HG03571 (cell line): ENCODE results near the gene MIPEP.
"Not testable (repeated sequence)": the region's sequence is repeated elsewhere in the genome, so short reads cannot be mapped to it uniquely, and the experiment has no call there.

ENCODE experiments used
- ATAC-seq: cut with Tn5 transposase; IDR thresholded peaks from one replicate; pipeline ENCODE4 v1.9.1; 2021; ENCODE audit not compliant: unreplicated experiment

The MIPEP gene

GRCh38 chr13:23888658-23889614 is at the start of gene MIPEP:
TSS of gene MIPEP (minus strand) at chr13:23889400. CDS start at chr13:23889320, 80 bp downstream.
- peak; percentile 94 for ATAC-seq

DNA sequence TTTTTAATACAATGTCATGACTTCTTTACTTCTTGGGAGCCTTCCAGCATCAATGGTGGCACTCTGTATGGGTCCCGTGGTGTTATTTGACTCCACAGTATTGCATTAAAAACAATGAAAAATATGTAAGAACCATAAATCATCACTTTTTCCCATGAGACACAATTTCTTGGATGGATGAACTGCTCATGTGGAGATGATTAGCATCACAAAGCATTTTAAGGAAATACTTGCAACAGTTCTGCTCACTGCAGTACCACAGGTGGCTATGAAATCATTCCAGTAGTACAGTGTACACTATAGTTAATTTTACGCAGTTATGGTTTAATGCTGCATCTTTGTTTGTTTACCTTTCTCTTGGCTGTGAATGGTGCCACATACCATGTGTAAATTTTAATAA is 45.3 kb upstream of the MIPEP start:
- ATAC-seq: no peak

GRCh38 chr13:23928985-23929384 is 39.8 kb upstream of the MIPEP start:
- no peak for ATAC-seq

DNA sequence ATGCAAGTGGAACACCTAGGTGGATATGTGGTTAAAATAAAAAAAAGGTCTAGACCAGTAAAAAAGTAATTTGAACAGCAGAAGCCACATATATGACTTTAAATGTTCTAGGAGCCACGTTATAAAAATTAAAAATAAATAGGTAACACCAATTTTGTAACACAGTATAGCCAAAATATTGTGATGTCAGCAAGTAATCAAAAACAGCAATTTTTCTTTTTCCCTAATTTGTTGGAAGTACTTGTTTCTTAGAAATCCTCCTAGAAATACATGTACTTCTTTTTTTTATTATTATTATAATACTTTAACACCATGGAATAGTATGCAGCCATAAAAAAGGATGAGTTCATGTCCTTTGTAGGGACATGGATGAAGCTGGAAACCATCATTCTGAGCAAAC is 33.8 kb upstream of the MIPEP start:
- no peak for ATAC-seq

DNA sequence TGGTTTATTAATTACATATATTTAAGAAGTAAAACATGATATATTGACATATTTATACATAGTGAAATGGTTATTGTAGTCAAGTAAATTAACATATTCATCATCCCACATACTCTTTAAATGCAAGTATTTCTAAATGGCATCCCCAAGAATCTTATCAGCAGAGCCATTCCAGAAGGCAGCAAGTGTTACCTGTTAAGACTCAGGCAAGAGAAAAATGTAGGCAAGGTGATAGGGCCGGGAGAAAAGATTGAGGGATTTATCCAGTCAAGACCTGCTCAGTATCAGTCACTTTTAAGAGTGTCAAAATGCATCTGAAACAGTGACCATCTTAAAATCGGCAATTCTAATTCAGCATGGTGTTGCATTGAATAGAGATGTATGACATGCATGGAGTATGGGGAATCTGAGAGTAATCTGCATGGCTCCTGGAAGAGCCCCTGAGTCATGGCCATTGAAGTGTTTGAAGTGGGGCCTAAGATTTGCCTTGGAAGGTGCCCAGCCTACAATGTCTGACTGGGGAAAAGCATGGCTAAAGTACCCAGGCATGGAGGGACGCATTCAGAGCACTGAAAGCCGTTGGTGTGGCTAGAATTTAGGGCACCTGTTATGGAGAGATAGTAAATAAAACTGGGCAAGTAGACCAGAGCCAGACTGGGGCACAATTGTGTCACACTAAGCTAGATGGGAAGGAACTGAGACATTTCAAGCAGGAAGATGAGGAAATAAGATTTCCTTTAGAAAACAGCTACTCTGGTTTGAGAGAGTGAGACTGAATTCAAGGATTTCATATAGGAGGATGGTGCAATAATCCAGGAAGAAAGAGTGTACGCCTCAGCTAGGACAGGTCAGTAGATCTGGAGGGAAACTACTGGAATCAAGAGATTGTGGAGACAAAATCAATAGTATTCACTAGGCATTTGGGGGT is 33.1 kb upstream of the MIPEP start:
- ATAC-seq: no peak

- ATAC-seq: no peak
Measured at GRCh38 chr13:23921451-23921888, 32.3 kb upstream of the MIPEP start.

- no peak for ATAC-seq
Measured at GRCh38 chr13:23919006-23919405, 29.8 kb upstream of the MIPEP start.

DNA sequence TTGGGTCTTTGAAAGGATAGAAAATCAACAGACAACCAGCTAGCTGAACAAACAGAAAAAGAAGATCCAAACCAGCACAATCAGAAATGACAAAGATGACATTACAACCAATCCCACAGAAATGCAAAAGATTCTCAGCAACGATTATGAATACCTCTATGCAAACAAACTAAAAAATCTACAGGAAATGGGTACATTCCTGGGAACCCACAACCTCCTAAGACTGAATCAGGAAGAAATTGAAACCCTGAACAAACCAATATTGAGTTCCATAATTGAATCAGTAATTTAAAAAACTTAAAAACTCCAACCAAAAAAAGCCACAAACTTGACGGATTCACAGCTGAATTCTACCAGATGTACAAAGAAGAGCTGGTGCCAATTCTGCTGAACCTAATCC is 29.0 kb upstream of the MIPEP start:
- no peak for ATAC-seq

- ATAC-seq: no peak
Measured at GRCh38 chr13:23915308-23915707, 26.1 kb upstream of the MIPEP start.

- ATAC-seq: no peak
Measured at GRCh38 chr13:23912469-23912868, 23.3 kb upstream of the MIPEP start.

DNA sequence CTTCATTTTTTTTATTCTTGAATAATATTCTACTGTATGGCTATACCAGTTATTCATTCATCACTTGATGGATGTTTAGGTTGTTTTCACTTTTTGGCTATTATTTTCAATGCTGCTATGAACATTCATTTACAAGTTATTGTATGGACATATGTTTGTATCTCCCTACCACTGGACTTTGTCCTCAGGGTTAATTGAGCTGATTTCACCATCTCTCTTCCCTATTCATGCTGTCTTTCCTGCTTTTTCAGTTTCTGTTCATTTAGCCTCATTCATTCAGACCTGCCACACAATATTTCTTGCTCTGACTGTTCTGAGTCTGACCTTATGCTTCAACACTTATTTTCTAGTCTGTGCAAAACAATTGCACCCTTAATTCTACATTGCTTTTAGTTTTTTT is 20.4 kb upstream of the MIPEP start:
- ATAC-seq: no peak

DNA sequence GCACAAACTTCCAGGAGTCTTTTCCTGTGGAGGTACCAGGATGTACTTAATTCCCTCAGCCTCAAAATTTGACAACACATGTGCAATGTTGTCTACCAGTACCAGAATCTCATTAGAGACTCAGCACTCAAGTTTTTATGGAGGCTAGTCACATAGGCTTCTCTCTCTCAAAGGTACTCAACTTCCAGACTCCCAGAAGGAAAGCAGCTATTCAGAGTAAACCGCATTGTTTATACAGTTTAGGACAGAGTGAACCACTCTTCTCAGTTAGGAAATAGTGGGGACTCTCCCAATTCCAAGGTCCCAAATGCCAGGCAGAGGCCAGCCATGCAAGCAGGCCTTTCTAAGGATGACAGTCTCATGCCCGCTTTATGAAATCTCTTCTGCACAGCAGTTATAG is 16.6 kb upstream of the MIPEP start:
- ATAC-seq: no peak

GRCh38 chr13:23903906-23904280 is 14.7 kb upstream of the MIPEP start:
- ATAC-seq: no peak

DNA sequence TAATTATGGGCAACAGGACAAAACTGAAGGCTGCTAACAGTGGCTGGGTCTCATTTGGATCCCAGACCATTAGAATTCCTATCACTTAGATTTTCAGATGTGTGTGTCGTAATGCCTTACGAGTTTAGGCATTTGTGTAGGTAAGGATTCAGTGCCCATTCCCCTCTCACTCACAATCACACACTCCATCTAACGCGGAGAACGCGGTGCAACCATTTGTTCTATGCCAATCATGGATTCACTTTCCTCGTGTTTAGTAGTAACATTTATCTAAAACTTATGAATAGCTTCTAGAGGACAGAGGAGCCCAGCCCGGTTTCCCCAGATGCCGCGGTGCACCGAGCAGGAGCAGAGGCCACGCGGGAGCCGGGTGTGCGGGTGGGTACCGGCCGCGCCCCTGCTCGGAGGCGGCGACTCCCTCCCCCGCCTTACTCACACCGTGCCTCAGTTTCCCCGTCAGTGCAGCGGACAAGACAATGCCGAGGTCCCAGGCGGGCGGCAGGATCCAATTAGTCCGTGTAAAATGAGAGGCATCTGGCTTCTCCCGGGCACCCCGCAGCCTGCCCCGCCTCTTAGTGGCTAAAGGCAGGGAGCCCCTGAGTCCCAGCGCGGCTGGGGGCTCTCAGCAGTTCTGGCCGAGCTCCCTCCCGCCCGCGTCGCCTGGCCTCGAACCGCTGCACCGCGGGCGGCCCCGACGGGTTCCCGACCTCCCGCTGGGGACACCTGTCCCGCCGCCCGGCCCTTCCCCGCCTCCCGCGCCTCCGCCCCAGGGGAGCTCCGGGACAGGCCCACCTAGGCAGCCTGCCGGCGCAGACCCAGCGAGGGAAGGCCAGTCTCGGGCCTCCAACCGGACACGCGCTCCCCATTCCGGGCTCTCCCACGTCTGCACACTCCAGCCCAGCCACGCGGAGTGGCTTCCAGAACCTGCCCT is 14.0 kb upstream of the MIPEP start:
- no peak for ATAC-seq

DNA sequence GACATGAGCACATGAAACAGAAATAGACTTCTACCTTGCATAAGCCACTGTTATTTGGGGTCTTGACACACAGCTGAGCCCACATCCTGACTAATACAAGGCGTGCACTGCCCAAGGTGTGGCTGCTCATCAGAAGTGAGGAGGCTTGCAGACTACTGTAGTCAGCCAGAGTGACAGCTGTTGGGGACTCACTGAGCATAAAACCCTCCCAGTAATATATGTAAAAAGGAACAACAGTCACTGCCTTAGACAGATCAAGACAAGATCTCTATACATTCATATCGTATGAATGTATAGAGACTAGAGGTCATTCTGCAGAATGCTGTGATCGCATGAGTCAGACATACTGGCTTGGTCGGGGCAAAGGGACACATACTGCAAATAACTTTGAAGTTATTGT is 12.2 kb upstream of the MIPEP start:
- no peak for ATAC-seq

DNA sequence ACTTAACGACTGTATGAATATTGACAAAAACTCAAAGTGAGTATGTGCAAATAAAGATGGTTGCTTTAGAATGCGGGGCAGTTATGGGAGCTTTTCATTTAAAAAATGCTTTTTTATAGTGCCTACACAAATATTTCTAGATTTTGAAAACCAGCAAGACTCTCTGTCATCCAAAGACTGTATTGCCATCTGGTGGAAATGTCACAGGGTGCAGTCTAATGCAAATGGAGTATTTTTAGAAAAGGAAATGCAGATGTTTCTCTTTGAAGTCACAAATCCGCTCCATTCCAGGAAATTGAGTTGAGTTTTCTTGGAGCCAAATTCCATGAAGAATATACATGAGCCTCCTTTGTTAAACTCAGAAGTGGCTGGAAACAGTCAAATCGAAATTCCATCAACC is 10.4 kb upstream of the MIPEP start:
- no peak for ATAC-seq

GRCh38 chr13:23898101-23898500 is 8.9 kb upstream of the MIPEP start:
- ATAC-seq: no peak

DNA sequence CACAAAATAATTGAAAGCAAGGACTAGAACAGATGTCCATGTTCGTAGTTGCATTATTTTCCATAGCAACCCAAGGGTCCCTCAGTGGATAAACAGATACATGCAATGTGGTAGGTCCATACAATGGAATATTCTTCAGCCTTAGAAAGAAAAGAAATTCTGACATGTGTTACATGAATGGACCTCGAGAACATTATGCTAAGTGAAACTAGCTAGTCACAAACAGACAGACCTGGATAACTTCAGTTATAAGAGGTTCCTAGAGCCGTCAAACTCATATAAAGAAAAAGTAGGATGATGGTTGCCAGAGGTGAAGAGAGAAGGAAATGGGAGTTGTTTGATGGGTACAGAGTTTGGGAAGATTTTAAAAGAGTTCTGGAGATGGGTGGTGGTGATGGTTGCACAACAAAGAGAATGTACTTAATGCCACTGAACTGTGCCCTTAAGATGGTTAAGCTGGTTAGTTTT is 8.3 kb upstream of the MIPEP start, which contains the start of gene C1QTNF9B:
Gene C1QTNF9B, minus strand, starts transcription at position 51 of the 468 bp plus-strand sequence.
- not testable (repeated sequence) for ATAC-seq

- not testable (repeated sequence) for ATAC-seq
Measured at GRCh38 chr13:23894746-23895145, 5.5 kb upstream of the MIPEP start.

GRCh38 chr13:23893791-23894190 is 4.6 kb upstream of the MIPEP start:
- not testable (repeated sequence) for ATAC-seq
